Neuronal stem cell (in vitro differentiated cells): ENCODE data around the gene ETFB.

Experiments
- DNase-seq: peaks from one replicate; pipeline ENCODE4 v3.0.0-alpha.2; 2013; ENCODE audit warnings: low spot score
- H2AFZ ChIP-seq: one replicate; pipeline ENCODE4 v1.6.1; 2013; ENCODE audit warnings: mild to moderate bottlenecking, low read length, inconsistent platforms
- H2AK5ac ChIP-seq: 2 replicates; pipeline ENCODE4 v1.6.1; 2013; ENCODE audit warnings: low read depth, mild to moderate bottlenecking, inconsistent platforms, low read length, moderate library complexity, mixed read lengths
- H2BK120ac ChIP-seq: 2 replicates; pipeline ENCODE4 v1.6.1; 2013; ENCODE audit warnings: low read depth, mild to moderate bottlenecking, inconsistent platforms, low read length, moderate library complexity, mixed read lengths
- H2BK12ac ChIP-seq: one replicate; pipeline ENCODE4 v1.6.1; 2013; ENCODE audit warnings: low read length, inconsistent platforms
- H2BK15ac ChIP-seq: 2 replicates; pipeline ENCODE4 v1.6.1; 2013; ENCODE audit warnings: mild to moderate bottlenecking, low read length, inconsistent platforms, mixed read lengths
- H2BK5ac ChIP-seq: one replicate; pipeline ENCODE4 v1.6.1; 2013; ENCODE audit warnings: inconsistent platforms, mild to moderate bottlenecking, low read length, moderate library complexity
- H3K14ac ChIP-seq: one replicate; pipeline ENCODE4 v1.6.1; 2013; ENCODE audit warnings: low read length, inconsistent platforms
- H3K18ac ChIP-seq: 2 replicates; pipeline ENCODE4 v1.6.1; 2013; ENCODE audit warnings: low read length, inconsistent platforms
- H3K23ac ChIP-seq: 2 replicates; pipeline ENCODE4 v1.6.1; 2013; ENCODE audit warnings: low read depth, mild to moderate bottlenecking, mixed read lengths, low read length, inconsistent platforms; ENCODE audit not compliant: poor library complexity
- H3K27ac ChIP-seq: replicated peaks from 3 replicates; pipeline ENCODE4 v1.5.1; 2013; ENCODE audit warnings: low read length, inconsistent platforms
- H3K27me3 ChIP-seq, 3 experiments: 2 replicates each; pipeline ENCODE4 v1.6.1; 2013; ENCODE audit warnings: low read length in 3 of 3, mild to moderate bottlenecking in 2 of 3, inconsistent platforms in 1 of 3, low read depth in 1 of 3, mixed read lengths in 1 of 3, moderate library complexity in 1 of 3; ENCODE audit not compliant: control insufficient read depth in 3 of 3, insufficient read depth in 3 of 3
- H3K36me3 ChIP-seq, 2 donors: replicated peaks in 1 of 2; 2 replicates each; pipeline ENCODE4 v1.6.1; 2013; ENCODE audit warnings: low read length in 2 of 2; ENCODE audit not compliant: control insufficient read depth in 2 of 2, insufficient read depth in 2 of 2
- H3K4ac ChIP-seq: 2 replicates; pipeline ENCODE4 v1.6.1; 2013; ENCODE audit warnings: inconsistent platforms, mild to moderate bottlenecking, low read length, moderate library complexity
- H3K4me1 ChIP-seq, 2 donors: 1 replicate in 1 of 2; 2 replicates in 1 of 2; pipeline ENCODE4 v1.6.1; 2013; ENCODE audit warnings: low read length in 2 of 2, low read depth in 1 of 2; ENCODE audit not compliant: control insufficient read depth in 2 of 2, insufficient read depth in 1 of 2
- H3K4me2 ChIP-seq: one replicate; pipeline ENCODE4 v1.6.1; 2013; ENCODE audit warnings: mild to moderate bottlenecking, low read length, inconsistent platforms; ENCODE audit not compliant: insufficient read depth, poor library complexity, severe bottlenecking
- H3K4me3 ChIP-seq, 2 donors: 2 replicates each; pipeline ENCODE4 v1.5.1; 2013; ENCODE audit warnings: low read length in 2 of 2, mild to moderate bottlenecking in 2 of 2, inconsistent platforms in 1 of 2, moderate library complexity in 1 of 2
- H3K79me1 ChIP-seq: one replicate; pipeline ENCODE4 v1.6.1; 2013; ENCODE audit warnings: low read depth, mild to moderate bottlenecking, inconsistent platforms, low read length, moderate library complexity
- H3K9ac ChIP-seq: one replicate; pipeline ENCODE4 v1.6.1; 2013; ENCODE audit warnings: mild to moderate bottlenecking, low read depth, low read length, inconsistent platforms; ENCODE audit not compliant: poor library complexity
- H3K9me3 ChIP-seq, 2 donors: replicated peaks in 1 of 2; 2 replicates each; pipeline versions ENCODE3 to v1.6.1; 2013; ENCODE audit warnings: low read length in 2 of 2, mild to moderate bottlenecking in 2 of 2, inconsistent platforms in 1 of 2, low read depth in 1 of 2, mixed read lengths in 1 of 2, moderate library complexity in 1 of 2; ENCODE audit not compliant: control insufficient read depth in 2 of 2, insufficient read depth in 1 of 2
- H4K8ac ChIP-seq: one replicate; pipeline ENCODE4 v1.6.1; 2013; ENCODE audit warnings: low read depth, mild to moderate bottlenecking, inconsistent platforms, low read length, moderate library complexity
- H4K91ac ChIP-seq: one replicate; pipeline ENCODE4 v1.6.1; 2013; ENCODE audit warnings: low read length, low read depth, mild to moderate bottlenecking, inconsistent platforms; ENCODE audit not compliant: poor library complexity
- WGBS, 2 donors: extraction: QIAGEN DNeasy Blood & Tissue Kit; methylation state at CpG; one replicate each; pipeline ENCODE4 v1.1.7; 2013; ENCODE audit warnings: missing lambda C conversion rate in 2 of 2, mixed read lengths in 1 of 2; ENCODE audit not compliant: insufficient read length in 2 of 2, insufficient replicate concordance in 1 of 2; ENCODE audit errors: extremely low coverage in 2 of 2; 5-methylcytosine and 5-hydroxymethylcytosine counted together

Gene ETFB

DNA sequence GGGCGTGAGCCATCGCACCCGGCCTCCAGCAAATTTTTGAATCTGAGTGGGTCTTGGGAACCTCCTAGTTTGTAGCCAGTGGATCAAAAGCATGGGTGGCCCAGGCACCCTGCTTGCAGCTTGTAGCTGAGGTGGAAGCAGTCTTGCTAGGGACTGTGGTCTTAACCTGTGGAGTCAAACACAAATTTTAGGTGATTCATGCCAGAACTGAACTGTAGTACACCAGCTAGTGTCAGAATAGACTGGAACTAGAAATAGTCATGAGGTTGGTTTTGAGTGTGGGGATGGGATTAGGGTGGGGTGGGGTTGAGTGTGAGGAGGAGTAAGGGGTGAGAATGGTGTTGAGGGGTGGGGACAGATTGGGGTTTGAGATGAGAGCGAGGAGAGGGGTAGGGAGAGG lies 15.8 kb upstream of the ETFB start:
- no peak for DNase-seq
- Histone ChIP-seq H3K18ac (no peak overlapping the region), H3K27me3 (no peaks in the 10 kb centered on the region), H3K23ac (no peak overlapping the region), H3K36me3 (no peaks in the 10 kb centered on the region), H2BK5ac (no peak overlapping the region), H3K4me2 (no peak overlapping the region), H2BK120ac (no peak overlapping the region), H2AFZ (no peak overlapping the region), H2AK5ac (no peak overlapping the region), H3K14ac (no peak overlapping the region), H3K4me1 (peaks cover 0 to 2% of the 10 kb centered on the region in 2 donors), H4K91ac (no peak overlapping the region), H3K27ac (no peak overlapping the region), H3K4me3 (no peak overlapping the region), H3K9me3 (peaks cover 2 to 3% of the 10 kb centered on the region in 2 donors), H2BK12ac (no peak overlapping the region), H3K9ac (no peak overlapping the region), H2BK15ac (no peak overlapping the region), H3K79me1 (no peaks in the 10 kb centered on the region), H3K4ac (no peak overlapping the region), H4K8ac (no peak overlapping the region)
- 100% methylated on average over 1 of the region's 4 CpGs; no CpG with 5 or more reads in 1 of the 2 donors for WGBS, 2 donors

DNA sequence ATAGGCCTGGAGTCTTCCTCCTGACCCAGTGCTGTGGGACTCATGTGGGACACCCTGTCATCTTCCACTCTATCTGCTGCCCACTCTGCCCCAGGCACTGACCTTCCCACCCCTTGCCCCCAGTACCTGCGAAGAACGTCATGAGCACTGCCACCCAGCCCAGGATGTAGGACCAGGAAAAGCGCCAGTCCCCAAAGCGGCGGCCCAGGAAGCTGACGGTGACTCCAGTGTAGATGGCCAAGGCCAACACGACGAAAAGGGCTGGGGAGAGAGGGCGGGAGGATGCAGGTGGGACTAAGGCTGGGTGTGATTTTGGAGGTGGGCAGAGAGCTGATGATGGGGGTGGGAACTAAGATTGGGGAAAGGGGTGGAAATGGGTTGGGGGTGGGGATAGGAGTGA lies 14.2 kb upstream of the ETFB start:
- Histone ChIP-seq H3K36me3 (no peaks in the 10 kb centered on the region), H2BK12ac (no peak overlapping the region), H2BK120ac (no peak overlapping the region), H3K18ac (peak overlapping the region; percentile 76), H3K4me1 (no peaks in the 10 kb centered on the region), H4K8ac (no peak overlapping the region), H3K14ac (no peak overlapping the region), H2AFZ (no peak overlapping the region), H3K23ac (no peak overlapping the region), H3K27me3 (no peaks in the 10 kb centered on the region), H4K91ac (no peak overlapping the region), H3K27ac (no peak overlapping the region), H2AK5ac (no peak overlapping the region), H3K4ac (no peak overlapping the region), H3K9me3 (peaks cover 2 to 3% of the 10 kb centered on the region in 2 donors), H2BK15ac (peak overlapping the region; percentile 55), H3K4me3 (peak overlapping the region in 1 of 2 donors; percentile 46), H3K79me1 (no peaks in the 10 kb centered on the region), H3K4me2 (no peak overlapping the region), H2BK5ac (no peak overlapping the region), H3K9ac (no peak overlapping the region)
- DNase-seq = no peak
- WGBS, 2 donors = no CpG with 5 or more reads among the region's 9 CpGs

DNA sequence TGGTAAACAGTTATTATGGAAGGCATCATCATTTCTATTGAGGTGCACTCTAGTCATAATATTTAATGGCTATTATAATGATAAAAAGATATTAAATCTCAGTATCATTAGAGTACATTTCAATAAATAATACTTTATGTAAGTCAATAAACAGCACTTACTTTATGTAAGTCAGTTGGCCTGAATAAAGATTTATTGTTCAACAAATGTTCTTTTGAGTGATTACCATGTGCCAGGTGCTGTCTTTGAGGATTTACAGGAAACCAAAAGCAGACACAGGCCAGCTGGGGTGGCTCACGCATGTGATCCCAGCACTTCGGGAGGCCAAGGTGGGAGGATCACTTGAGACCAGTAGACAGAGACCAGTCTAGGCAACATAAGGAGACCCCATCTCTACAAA lies 11.2 kb upstream of the ETFB start:
- Histone ChIP-seq H3K27ac (no peak overlapping the region), H3K4me1 (no peaks in the 10 kb centered on the region), H3K27me3 (peaks cover 0 to 11% (median 0%) of the 10 kb centered on the region in 3 experiments), H3K14ac (no peak overlapping the region), H2AK5ac (no peak overlapping the region), H3K79me1 (no peaks in the 10 kb centered on the region), H2BK15ac (no peak overlapping the region), H3K36me3 (no peaks in the 10 kb centered on the region), H2BK12ac (no peak overlapping the region), H3K4me3 (no peak overlapping the region), H3K9me3 (peaks cover 2 to 3% of the 10 kb centered on the region in 2 donors), H2BK5ac (no peak overlapping the region), H4K91ac (no peak overlapping the region), H2AFZ (no peak overlapping the region), H3K9ac (no peak overlapping the region), H3K18ac (no peak overlapping the region), H2BK120ac (no peak overlapping the region), H3K4ac (no peak overlapping the region), H3K23ac (no peak overlapping the region), H3K4me2 (no peak overlapping the region), H4K8ac (no peak overlapping the region)
- no peak for DNase-seq
- no CpG with 5 or more reads among the region's 2 CpGs for WGBS, 2 donors

DNA sequence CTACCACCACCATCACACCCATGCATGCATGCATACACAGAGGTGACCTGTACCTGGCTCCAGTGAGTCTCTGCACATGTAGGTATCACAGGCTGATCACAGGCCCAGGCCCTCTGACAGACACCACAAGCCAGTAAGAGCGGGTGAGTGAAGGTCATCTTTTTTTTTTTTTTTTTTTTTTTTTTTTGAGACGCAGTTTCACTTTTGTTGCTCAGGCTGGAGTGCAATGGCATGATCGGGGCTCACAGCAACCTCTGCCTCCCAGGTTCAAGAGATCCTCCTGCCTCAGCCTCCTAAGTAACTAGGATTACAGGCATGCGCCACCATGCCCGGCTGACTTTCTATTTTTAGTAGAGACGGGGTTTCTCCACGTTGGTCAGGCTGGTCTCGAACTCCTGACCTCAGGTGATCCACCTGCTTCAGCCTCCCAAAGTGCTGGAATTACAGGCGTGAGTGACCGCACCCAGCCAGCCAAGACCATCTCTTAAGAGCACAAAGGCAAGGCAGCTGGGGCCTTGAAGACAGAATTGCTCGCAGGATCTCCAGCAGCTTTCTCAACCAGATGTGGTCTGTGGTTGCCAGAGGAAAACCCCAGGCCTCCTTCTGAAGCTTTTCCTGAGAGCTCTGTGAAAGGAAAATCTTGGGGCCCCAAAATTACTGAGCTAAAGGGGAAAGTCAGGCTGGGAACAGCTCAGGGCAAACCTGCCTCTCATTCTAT lies 9.5 kb upstream of the ETFB start:
- H3K36me3 ChIP-seq = no peaks in the 10 kb centered on the region
- no peak for DNase-seq
- H4K91ac ChIP-seq = no peak overlapping the region
- H3K9ac ChIP-seq = no peak overlapping the region
- no peaks in the 10 kb centered on the region for H3K4me1 ChIP-seq
- no peak overlapping the region for H2BK12ac ChIP-seq
- H3K23ac ChIP-seq = peak overlapping the region; percentile 4
- H3K79me1 ChIP-seq = no peaks in the 10 kb centered on the region
- H2BK5ac ChIP-seq = peak overlapping the region; percentile 71
- no peak overlapping the region for H2AFZ ChIP-seq
- no peak overlapping the region for H2AK5ac ChIP-seq
- no peak overlapping the region for H3K27ac ChIP-seq
- peaks cover 0 to 18% (median 0%) of the 10 kb centered on the region in 3 experiments for H3K27me3 ChIP-seq
- no peak overlapping the region for H3K14ac ChIP-seq
- H3K18ac ChIP-seq = no peak overlapping the region
- H2BK120ac ChIP-seq = no peak overlapping the region
- H3K4me2 ChIP-seq = no peak overlapping the region
- no peak overlapping the region for H3K4ac ChIP-seq
- no CpG with 5 or more reads among the region's 11 CpGs for WGBS, 2 donors
- no peak overlapping the region for H3K4me3 ChIP-seq
- no peak overlapping the region for H2BK15ac ChIP-seq
- H3K9me3 ChIP-seq = no peaks in the 10 kb centered on the region
- no peak overlapping the region for H4K8ac ChIP-seq
